Erythroblast (primary cell): ENCODE results near the gene SDF2L1.
"Not testable (repeated sequence)": the region's sequence is repeated elsewhere in the genome, so short reads cannot be mapped to it uniquely, and the experiment has no call there.

Experiments used
- DNase-seq, 2 experiments: peaks; one replicate each; lab custom pipeline; 2025; lab: John Stamatoyannopoulos, UW
- GATA1 ChIP-seq: IDR thresholded peaks from 2 replicates; pipeline ENCODE4 v1.6.1; 2011; ENCODE audit warnings: low read depth, mild to moderate bottlenecking, control low read depth, low read length, moderate library complexity
- POLR2A ChIP-seq: IDR thresholded peaks from 2 replicates; pipeline ENCODE4 v1.6.1; 2011; ENCODE audit warnings: mild to moderate bottlenecking, low read length

Gene SDF2L1

DNA sequence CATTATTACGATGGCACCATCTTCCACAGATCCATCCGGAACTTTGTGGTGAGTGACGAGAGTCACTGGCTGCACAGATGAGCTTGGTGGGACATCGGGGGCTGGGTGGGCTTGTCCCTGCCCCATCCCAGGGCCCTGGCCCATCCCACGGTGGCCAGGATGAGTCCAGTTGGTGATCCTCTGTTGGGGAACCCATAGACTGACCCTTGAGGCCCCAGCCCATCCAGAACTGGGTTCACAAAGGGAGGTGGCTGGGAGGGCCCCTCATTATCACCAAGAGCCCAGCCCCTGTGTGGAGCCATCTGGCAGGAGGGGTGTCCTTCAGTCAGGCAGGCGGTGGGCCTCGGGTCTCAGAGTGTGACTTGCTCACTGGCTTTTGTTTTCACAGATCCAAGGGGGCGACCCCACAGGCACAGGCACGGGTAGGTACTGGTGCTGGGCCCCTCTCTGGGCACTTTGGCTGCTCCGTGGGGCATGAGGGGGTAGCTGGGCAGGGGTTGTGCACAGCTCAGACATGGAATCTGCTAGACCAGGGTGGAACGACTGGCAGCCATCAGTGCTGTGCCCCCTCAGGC is 45.7 kb downstream of the SDF2L1 start:
- DNase-seq, result no peak

DNA sequence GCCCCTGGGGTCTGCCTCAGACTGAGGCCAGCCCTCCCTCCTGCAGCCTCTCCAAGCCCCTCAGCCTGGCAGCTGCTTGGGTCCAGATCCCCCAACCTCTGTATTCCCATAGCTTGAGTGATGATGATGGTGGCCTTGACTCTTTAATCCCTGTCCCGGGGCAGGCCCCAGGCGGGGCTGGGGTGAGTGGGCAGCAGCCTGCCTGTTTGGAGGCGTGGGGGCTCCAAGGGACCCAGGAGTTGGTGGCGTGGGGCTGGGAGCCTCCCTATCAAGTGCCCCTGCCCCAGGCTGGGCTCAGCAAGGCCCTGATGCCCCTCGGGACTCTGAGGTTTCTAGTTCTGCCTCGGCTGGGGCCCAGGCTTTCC is 46.2 kb downstream of the SDF2L1 start:
- DNase-seq, result no peak
- no peak for TF ChIP-seq GATA1
- no peak for TF ChIP-seq POLR2A

More for the DNA sequence above, 45.7 kb downstream of the SDF2L1 start:
- TF ChIP-seq POLR2A (no peak), GATA1 (no peak)

DNA sequence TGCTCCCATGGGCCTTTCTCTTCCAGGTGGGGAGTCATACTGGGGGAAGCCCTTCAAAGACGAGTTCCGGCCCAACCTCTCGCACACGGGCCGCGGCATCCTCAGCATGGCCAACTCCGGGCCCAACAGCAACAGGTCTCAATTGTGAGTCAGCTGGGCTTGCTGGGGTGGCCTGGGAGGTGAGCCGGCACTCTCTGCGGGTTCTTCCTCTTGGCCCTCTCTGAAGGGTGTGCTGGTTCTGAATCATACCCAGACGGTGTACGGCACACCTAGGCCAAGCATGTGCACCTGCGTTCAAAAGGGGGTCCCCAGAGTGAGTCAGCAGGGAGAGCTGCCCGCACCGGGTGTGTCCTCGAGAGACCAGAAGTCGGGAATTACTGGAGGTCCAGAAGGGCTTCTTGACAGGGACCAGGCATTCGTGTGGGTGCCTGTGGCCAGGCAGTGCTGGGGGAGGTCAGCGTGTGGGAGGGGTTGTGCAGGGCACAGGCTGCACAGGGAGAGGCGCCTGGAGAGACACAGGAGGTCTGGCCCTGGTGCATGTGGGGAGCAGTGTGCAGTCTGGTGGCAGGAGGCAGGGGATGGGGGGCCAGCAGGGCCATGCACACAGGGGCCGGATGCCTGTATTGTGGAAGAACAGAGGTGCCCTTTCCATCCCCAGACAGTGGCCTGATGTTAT is 46.7 kb downstream of the SDF2L1 start:
- no peak for DNase-seq
- TF ChIP-seq GATA1 (no peak), POLR2A (no peak)

DNA sequence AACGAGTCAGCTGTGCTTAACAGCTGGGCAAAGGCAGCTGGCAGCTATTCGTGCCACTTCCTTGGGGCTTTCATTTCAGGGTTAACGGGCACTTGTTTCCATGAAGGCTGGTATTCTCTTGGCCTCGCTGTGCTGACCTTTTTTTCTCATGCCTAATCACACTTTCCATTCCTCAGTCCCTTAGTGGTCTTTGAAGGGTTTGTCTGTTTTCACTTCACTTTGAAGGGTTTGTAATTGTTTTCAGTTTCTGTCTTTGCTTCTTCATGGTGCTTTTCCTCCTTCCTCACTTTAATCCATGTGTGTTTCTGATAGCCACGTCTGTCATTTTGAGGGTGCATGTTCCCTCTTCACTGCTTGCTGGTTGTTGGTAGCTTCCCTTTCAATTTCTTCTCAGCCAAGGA is 48.3 kb downstream of the SDF2L1 start:
- no peak for DNase-seq
- TF ChIP-seq POLR2A (no peak), GATA1 (no peak)

GRCh38 chr22:21691816-21692215 is 49.7 kb downstream of the SDF2L1 start:
- DNase-seq, result no peak

GRCh38 chr22:21692856-21693255 is 50.8 kb downstream of the SDF2L1 start:
- DNase-seq, result not testable (repeated sequence)

More at GRCh38 chr22:21691816-21692215, 49.7 kb downstream of the SDF2L1 start:
- TF ChIP-seq POLR2A (no peak), GATA1 (no peak)

DNA sequence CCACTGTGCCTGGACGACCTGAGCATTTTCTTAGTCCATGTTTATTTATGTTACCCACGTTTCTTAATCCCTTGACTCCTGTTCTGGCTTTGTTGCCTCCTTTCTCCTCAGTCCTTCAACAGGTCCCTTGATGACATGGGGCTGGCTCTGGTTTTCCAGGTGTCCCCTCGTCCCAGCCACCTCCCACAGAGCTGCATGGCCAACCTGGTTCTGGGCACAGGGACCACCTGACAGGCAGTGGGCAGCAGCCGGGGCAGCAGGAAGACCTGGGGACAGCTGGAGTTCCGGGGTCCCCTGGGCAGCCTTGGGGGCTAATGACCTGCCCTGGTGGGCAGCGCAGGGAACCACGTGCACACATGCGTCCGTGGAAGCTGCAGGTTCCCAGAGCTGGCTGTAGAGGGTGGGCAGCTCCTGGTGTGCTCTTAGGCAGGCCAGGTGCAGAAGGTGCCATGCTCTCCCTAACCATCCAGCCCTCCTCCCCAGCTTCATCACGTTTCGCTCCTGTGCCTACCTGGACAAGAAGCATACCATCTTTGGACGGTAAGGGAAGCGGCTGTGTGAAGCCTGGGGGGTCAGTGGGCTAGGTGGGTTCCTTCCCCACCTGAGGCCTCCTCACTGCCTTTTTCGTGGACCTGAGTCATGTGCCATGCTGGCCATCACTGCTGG is 51.4 kb downstream of the SDF2L1 start:
- TF ChIP-seq GATA1 (no peak), POLR2A (no peak)
- no peak for DNase-seq
